Suprapubic skin (tissue), 4 donors: ENCODE results near the gene EMC1. TPM values are rescaled to one million over a fixed set of nuclear protein-coding genes. Genes with fewer than 3 reads are reported as not detected.
A peak's percentile ranks its signal among the peaks of the same experiment; 100 is the strongest.

Experiments
- DNase-seq, 2 donors: peaks; one replicate each; pipeline ENCODE4 v3.0.0-alpha.2; 2019; ENCODE audit warnings: low spot score in 2 of 2
- H3K27ac ChIP-seq: fragments of 200-600 bp; sonication (generic); one replicate; pipeline ENCODE4 v1.5.1; 2019
- H3K27me3 ChIP-seq: fragments of 200-600 bp; sonication (generic); one replicate; pipeline ENCODE4 v1.5.1; 2019
- H3K36me3 ChIP-seq: fragments of 200-600 bp; sonication (generic); one replicate; pipeline ENCODE4 v1.5.1; 2019
- H3K4me1 ChIP-seq: fragments of 200-600 bp; sonication (generic); one replicate; pipeline ENCODE4 v1.5.1; 2019
- H3K4me3 ChIP-seq: fragments of 200-600 bp; sonication (generic); one replicate; pipeline ENCODE4 v1.5.1; 2019; ENCODE audit warnings: mild to moderate bottlenecking
- H3K9me3 ChIP-seq: fragments of 200-600 bp; sonication (generic); one replicate; pipeline ENCODE4 v1.5.1; 2019
- CTCF ChIP-seq, 2 donors: fragments of 200-600 bp in 1 of 2; fragments of 450-650 bp in 1 of 2; sonication (generic) in 1 of 2; IDR thresholded peaks; one replicate each; pipeline ENCODE4 v1.5.1; 2016 to 2019; ENCODE audit warnings: antibody characterized with exemption in 2 of 2, mild to moderate bottlenecking in 1 of 2, moderate library complexity in 1 of 2
- EP300 ChIP-seq: sonication (generic); formaldehyde crosslinking; IDR thresholded peaks from one replicate; pipeline ENCODE4 v1.6.1; 2017; ENCODE audit warnings: antibody characterized with exemption
- POLR2A ChIP-seq, 2 donors: fragments of 450-650 bp; IDR thresholded peaks; one replicate each; pipeline ENCODE4 v1.6.1; 2017; ENCODE audit warnings: antibody characterized with exemption in 2 of 2, mild to moderate bottlenecking in 2 of 2, moderate library complexity in 2 of 2
- POLR2AphosphoS5 ChIP-seq, 3 donors: sonication (generic); formaldehyde crosslinking; IDR thresholded peaks; one replicate each; pipeline ENCODE4 v1.6.1; 2017; ENCODE audit warnings: antibody characterized with exemption in 3 of 3
- WGBS: methylation state at CpG from one replicate; pipeline ENCODE4 v1.1.5; 2018; 5-methylcytosine and 5-hydroxymethylcytosine counted together
- total RNA-seq, 4 donors: library from RNA; depleted of rRNA; stranded (reverse); fragments of >200 nt; gene quantifications; one replicate each; pipeline ENCODE4 v1.1.0, GENCODE V29; 2016

The EMC1 gene
- total RNA-seq, 4 donors from 2014 or later, result 33.5 to 83.4 (median 48.9) TPM

DNA sequence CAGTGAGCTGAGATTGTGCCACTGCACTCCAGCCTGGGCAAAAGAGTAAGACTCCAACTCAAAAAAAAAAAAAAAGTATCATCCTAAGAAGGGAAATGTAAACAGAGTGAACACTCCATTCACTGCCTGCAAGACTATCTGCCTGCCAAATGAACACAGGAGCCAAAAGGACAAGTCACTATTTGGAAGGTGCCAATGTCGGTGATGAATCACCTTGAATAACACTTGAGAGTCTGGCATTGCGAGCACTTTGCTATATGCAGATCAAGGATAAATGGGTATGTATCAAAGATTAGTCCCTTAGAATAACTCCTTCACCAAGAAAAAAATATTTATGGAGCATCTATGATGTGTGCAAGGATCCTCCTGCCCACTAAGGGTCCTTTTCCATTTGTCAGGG lies 47.9 kb downstream of the EMC1 start:
- Histone ChIP-seq H3K36me3 (peaks cover 17% of the 10 kb centered on the region), H3K27me3 (no peaks in the 10 kb centered on the region), H3K9me3 (no peaks in the 10 kb centered on the region), H3K27ac (peak overlapping the region; percentile 41), H3K4me3 (no peak overlapping the region), H3K4me1 (peaks cover 45% of the 10 kb centered on the region)
- TF ChIP-seq POLR2AphosphoS5 (IDR thresholded peaks at IDR 0.05) (no peak), CTCF (IDR thresholded peaks at IDR 0.05) (no peak), POLR2A (IDR thresholded peaks at IDR 0.05) (no peak), EP300 (no peak)
- WGBS, result 39% methylated on average over 2 of the region's 2 CpGs
- no peak for DNase-seq

DNA sequence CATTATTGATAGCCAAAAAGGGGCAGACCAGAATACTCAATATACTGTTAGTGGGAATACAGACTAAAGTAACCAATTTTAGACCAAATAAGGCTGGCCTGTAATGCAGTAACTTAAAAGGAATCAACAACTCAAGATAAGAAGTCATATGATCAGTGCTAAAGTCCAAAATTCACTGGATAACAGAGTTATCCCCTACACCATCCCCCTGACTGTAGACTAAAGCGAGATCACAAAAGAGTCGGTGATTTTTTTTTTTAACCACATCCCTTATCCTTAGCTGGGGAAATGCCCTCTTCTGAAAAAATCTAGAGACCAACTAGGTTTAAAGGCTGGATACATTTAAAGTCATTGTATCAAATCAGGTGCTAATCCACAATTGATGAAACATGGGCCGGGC lies 48.9 kb downstream of the EMC1 start:
- DNase-seq, result no peak
- peaks cover 27% of the 10 kb centered on the region for H3K36me3 ChIP-seq
- H3K27me3 ChIP-seq, result no peaks in the 10 kb centered on the region
- H3K4me1 ChIP-seq, result peaks cover 37% of the 10 kb centered on the region
- TF ChIP-seq POLR2AphosphoS5 (IDR thresholded peaks at IDR 0.05) (no peak), CTCF (IDR thresholded peaks at IDR 0.05) (no peak), EP300 (no peak)
- 87% methylated on average over 3 of the region's 3 CpGs for WGBS
- no peak overlapping the region for H3K4me3 ChIP-seq
- no peaks in the 10 kb centered on the region for H3K9me3 ChIP-seq
- no peak overlapping the region for H3K27ac ChIP-seq

DNA sequence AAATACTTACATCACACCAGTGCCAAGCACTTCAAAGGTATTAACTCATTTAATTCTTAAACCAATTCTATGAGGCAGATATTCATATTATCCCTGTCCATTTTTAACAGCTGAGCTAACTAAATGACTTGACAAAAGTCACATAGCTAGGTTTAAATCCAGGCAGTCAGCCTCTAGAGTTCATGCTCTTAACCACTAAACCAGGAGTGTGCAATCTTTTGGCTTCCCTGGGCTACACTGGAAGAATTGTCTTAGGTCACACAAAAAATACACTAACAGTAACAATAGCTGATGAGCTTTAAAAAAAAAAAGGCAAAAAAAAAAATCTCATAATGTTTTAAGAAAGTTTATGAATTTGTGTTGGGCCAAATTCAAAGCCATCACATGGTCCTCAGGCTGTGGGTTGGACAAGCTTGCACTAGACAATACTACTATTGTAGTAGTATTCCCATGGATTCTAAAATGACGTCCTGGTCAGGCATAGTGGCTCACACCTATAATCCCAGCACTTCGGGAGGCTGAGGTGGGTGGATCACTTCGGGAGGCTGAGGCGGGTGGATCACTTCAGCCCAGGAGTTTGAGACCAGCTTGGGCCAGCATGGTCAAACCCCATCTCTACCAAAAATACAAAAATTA lies 51.2 kb downstream of the EMC1 start:
- no peaks in the 10 kb centered on the region for H3K9me3 ChIP-seq
- no peak overlapping the region for H3K27ac ChIP-seq
- H3K4me3 ChIP-seq, result no peak overlapping the region
- H3K36me3 ChIP-seq, result peaks cover 48% of the 10 kb centered on the region
- no peak for DNase-seq
- WGBS, result 81% methylated on average over 4 of the region's 4 CpGs
- H3K4me1 ChIP-seq, result peaks cover 24% of the 10 kb centered on the region
- TF ChIP-seq POLR2AphosphoS5 (IDR thresholded peaks at IDR 0.05) (no peak), POLR2A (IDR thresholded peaks at IDR 0.05) (no peak), CTCF (IDR thresholded peaks at IDR 0.05) (no peak)
- no peaks in the 10 kb centered on the region for H3K27me3 ChIP-seq

DNA sequence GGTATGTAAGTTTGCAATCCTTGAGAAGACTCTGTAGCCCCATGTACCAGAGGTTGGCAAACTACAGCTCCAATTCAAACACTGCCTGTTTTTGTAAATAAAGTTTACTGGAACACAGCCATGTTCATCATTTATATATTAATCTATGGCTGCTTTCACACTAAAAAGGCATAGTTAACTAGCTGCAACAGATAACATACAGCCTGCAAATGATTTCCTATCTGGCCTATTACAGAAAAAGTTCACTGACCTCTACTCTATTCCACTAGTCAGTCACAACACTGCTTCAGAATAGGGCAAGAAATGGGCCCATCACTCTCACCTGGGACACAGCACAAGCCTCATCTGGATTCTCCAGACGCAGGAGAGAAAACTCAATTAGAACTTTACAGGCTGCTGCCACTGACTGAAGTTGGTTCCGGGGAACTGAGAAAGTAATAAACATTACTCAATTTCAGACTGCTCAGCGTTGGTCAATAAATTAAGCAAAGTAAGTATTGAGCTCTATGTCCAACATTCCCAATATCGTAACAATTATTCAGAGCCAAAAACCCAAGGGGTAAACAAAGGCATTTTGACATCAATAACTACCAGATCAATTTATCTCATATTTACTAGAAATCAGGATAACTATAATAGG lies 51.9 kb downstream of the EMC1 start:
- Histone ChIP-seq H3K36me3 (peaks cover 55% of the 10 kb centered on the region), H3K4me1 (peaks cover 21% of the 10 kb centered on the region), H3K9me3 (no peaks in the 10 kb centered on the region), H3K27me3 (no peaks in the 10 kb centered on the region), H3K27ac (no peak overlapping the region), H3K4me3 (no peak overlapping the region)
- no peak for DNase-seq
- TF ChIP-seq POLR2A (IDR thresholded peaks at IDR 0.05), result no peak
- no peak for TF ChIP-seq CTCF (IDR thresholded peaks at IDR 0.05)
- no peak for TF ChIP-seq EP300
- TF ChIP-seq POLR2AphosphoS5 (IDR thresholded peaks at IDR 0.05), result no peak
- WGBS, result 83% methylated on average over 4 of the region's 4 CpGs

DNA sequence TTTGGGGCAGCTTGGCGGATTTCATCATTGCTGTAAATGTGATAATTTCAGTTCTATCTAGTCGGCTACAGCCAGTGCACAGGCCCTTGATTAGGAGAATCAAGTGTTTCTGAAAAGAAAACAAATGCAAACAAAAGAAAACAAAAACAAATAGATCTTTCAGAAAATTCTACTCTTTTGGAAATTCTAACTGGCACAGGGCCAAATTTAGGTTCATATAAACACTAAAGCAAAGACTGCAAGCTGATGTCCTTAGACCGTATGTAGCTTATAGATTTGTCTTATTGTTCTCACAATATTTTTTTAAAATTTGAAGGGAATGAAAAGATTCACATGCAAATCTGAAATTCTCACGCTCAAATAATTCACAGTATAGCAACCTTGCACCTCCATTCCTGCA lies 52.5 kb downstream of the EMC1 start:
- Histone ChIP-seq H3K27ac (no peak overlapping the region), H3K4me1 (peaks cover 15% of the 10 kb centered on the region), H3K4me3 (no peak overlapping the region), H3K27me3 (no peaks in the 10 kb centered on the region), H3K36me3 (peaks cover 61% of the 10 kb centered on the region), H3K9me3 (no peaks in the 10 kb centered on the region)
- TF ChIP-seq EP300, result no peak
- no peak for TF ChIP-seq POLR2AphosphoS5 (IDR thresholded peaks at IDR 0.05)
- TF ChIP-seq POLR2A (IDR thresholded peaks at IDR 0.05), result no peak
- no peak for TF ChIP-seq CTCF (IDR thresholded peaks at IDR 0.05)
- DNase-seq, result no peak
- 90% methylated on average over 4 of the region's 4 CpGs for WGBS
